ENCODE measurements around the gene UNK.
"Not testable (repeated sequence)": the region's sequence is repeated elsewhere in the genome, so short reads cannot be mapped to it uniquely, and the experiment has no call there.

UNK gene

DNA sequence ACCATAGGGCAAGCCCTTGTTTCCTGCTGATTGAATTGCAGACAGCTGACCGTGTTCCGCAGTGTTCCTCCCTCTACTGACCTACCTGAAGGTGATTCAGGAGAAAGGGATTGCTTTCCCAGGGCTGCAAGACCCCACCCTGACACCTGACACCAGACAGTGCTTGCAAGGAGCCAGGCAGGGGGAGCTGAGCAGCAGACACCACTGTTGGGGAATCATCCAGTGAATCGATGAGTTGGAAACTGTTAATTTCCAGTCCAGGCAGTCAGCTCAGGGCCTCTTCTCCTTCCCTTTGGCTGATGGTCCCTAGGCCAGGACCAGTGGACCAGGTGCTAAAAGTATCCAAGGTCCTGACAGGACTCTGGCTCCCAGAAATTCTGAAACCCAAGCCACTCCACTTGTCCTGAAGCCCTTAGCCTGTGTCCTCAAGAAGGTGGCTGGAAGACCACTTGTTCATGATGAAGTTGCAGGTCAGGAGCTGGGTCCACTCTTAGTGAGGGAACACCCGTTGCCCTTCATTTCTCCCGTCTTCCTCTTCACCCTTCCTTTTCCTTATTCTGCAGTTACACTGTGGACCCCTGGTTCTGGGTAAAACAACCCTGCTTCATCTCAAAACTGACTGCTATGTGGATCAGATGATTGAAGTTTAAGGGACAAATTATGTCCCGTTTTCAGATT lies 9.5 kb upstream of the UNK start:
- DNase-seq, result no peak

DNA sequence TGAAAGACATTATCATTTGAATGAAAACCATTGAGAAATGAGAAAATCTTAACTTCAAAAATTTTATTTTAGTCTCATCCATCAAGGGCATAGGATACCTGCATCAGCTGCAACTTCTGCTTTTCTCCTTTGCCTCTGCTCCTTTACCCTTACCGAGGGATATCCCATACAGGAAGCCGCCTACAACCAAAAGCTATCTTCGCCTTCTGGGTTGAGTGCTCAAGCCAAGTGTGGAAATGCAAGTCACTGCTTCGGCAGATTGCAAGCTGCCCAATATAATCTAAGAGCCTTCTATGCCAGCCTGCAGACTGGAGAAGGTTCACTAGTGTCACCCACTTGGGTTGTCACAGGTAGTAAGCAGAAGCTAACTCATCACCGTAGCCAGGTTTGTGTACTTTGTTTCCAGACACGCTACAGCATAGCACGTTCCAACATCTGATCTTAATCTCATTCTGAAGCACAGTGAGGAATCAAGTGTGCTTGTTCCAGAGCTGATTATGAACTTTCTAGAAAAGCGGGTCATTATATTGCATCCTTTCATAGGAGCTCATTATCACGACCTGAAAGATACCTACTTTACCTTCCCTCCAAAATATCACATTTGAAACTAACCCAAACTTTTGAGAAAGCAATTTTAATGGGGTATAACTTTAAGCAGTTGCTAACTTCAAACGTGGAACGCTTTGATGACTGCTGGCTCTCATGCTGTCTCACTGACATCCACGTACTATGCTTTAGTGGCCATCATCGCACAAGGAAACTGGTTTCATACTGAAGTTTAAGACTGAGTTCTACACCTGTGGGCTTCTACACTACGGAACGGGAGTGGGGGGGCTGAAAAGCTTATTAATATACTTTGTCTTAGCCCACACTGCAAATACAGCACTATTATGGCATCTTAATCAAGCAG lies 8.0 kb upstream of the UNK start:
- no peak for DNase-seq

DNA sequence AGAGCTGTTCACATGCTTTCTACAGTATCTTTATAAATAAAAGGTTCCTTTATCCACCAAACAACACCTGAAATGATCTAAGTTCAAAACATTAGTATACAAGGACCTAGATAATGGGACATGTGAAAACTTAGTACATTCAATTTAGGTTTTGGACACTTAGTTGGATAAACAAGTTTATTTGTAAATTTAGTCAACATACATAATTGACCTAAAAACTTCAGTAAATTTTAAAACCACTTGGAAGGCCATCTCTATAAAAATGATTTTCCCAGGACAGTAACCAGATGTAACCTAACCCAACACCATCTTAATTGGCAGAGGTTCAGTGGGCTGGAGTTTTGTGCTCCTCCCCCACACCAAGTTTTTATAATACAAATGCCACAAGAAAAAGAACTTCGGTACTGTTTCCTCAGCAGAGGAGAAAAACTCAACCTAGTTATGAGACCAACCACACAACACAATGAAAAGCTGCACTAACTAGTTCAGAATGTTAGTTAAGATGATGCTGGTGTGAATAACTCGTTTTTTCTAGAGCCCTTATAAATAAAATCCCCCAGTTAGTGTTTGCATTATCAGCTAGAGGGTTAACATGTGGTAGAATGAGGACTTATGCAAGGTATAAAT lies 7.2 kb upstream of the UNK start:
- no peak for DNase-seq

DNA sequence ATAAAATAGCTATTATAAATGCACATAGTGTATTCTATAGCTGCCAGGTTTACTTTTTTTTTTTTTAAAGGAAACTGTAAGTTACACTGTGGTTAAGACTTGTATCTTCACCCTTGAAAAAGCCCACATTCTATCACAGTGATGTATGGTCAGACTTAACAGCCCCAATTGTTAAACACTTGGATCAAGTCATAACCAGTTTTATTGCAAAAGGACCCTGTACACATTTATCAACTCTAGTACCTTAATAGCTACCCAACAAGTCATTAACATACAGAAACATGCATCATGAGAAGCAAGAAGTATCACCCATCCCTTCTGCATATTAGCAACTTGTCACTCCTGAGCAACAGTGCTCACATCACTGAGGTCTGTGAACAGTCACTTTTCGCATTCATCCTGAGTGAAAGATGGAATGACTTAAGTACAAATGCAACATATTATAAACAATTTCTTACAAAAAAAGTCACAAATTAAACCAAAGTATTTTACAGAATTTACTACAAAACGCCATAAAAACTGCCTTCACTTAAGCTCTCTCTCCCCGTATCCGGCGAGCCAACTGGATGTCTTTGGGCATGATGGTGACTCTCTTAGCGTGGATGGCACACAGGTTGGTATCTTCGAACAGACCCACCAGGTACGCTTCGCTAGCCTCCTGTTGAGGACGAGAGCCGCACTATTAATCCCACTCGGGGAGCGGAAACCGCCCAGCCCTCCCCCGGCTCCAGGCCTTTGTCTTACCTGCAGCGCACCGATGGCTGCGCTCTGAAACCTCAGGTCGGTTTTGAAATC lies 6.3 kb upstream of the UNK start:
- not testable (repeated sequence) for DNase-seq

DNA sequence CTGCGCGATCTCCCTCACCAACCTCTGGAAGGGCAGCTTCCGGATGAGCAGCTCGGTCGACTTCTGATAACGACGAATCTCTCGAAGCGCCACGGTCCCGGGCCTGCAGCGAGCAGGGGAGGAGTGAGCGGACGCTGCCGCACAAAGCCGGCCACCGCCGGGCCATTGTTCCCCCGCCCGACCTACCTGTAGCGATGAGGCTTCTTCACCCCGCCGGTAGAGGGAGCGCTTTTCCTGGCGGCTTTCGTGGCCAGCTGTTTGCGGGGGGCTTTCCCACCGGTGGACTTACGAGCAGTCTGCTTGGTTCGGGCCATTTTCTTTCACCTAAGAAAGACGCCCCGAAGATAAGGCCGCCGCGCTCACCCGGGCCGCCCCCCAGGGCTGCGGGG lies 5.8 kb upstream of the UNK start:
- DNase-seq, result peak; percentile 80

DNA sequence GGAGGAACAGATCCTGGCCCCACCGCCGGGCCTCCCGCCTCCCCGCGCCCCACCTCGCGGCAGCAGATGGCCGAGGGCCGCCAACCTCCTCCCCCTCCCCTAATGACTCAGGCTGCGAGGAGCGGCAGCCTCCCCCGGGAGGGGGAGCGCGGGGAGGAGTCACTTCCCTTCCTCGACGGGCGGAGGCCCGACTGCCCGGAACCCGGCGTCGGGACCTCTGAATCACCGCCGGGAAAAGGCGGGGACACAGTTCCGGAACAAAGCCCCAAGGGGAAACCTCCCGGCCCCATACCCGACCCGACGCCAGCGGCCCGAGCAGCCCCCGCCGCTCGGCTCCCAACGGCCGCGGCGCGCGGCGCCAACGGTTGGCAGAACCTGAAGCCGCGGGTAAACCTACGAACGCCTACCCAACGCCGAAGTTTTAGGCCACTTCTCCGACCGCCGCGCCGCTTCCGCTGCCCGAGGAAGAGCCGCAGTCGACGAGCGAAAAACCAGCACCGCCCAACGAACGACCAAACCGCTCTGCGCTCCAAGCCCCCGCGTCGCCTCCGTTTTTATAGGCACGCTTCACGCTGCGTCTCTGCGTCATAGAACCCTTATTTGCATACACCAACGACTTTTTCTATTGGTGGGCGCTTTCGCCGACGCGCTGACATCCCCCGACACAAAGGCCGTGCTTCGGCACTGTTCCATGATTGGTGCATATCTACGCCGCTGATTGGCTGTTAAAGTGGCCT lies 5.2 kb upstream of the UNK start:
- peak; percentile 92 for DNase-seq

DNA sequence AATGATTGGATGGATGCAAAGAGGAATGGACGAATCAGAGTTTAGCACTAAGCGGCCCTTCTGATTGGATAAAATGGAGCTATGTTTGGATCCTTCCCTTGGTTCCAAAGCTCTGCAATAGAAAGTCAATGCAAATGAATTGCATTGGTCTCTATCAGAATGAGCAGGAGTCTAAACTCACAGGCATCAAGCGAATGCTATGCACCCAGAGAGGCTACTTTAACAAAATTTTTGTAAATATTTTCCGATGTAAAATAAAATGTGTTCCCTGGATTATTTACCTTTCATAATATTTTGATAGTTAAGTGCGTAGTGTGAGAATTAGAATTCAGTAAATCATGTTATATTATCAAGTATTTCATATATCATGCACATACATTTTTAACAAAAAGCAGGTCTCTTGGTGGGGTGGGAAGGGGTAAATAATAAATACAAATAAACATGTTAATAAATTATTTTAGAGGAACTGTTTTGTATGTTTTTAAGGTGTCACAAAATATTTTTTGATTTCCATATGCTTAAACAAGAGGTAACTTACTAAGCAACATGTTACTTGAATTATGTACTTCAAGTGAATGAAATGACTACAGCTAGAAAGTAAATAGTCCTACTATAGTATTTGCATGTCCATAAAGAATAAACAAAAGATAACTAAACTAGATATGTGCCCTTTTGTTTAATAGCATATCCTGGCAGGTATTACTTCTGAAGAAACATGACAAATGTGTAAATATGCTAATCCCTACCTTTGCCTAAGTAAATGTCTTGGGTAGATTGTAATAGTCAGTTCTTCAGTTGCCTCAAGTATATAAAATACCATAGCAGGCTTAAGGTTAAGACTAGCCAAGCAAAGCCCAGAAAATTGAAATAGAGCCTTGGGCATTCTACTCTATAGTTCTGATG lies 4.4 kb upstream of the UNK start:
- no peak for DNase-seq

DNA sequence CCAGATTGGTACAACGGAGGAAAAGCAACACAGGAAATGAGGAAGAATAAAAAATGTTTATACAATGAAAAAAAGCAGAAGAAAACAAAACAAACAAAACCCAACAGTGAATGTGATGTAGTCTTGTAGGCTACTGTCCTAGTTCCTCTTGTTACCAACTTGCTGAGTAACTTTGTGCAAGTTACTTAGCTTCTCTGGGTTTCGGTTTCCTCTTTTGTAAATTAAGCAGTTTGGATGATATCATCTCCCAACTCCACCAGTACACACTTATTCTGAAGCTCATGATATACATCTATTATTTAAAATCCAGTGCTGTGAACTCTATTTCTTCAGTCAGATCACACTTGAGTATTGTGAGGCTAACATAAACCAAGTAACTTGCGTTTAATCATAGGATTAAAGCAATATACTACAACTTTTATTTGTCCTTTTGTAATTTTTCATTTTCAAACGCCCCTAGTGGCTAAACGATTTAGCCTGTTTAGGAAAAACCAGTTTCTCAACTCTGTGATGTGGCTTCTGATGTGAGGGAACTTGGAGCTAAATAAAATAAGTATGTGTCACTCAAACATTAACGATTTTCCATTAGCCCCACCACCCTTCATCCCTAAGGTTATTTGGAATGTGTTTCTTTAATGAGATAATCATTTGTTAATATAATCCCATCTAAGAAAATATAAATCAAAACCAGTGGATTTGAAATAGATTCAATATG lies 1.4 kb upstream of the UNK start:
- no peak for DNase-seq

DNA sequence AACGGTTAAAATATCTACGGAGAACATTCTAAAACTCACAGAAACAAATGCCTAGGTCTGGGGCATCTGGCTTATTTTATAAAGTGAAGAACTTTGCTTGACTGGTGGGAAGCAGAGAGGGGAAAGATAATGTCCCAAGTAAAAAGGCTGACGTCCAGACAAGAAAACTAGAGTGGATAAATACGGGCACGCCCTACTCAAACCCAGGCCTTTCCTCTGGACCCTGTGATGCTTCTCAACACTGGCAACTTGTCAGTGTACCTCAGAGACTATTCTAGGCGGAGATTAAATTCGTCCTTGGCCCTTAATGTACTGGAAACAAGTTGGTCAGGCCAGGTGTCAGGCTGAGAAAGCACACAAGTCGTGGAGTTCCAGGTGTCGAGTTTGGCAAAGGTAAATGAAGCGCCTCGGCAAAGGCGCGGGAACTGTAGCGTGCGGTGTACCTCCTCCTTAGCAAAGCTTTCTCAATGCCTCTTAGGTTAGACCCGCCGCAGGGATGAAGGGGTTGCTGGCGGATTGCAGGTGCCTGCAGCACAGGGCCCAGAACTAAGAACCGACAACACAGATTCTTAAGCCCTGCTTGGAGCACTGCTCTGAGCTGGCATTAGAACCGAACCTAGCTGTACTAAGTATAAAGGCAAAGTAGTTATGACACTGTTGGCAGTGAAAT lies 668 bp upstream of the UNK start:
- no peak for DNase-seq

DNA sequence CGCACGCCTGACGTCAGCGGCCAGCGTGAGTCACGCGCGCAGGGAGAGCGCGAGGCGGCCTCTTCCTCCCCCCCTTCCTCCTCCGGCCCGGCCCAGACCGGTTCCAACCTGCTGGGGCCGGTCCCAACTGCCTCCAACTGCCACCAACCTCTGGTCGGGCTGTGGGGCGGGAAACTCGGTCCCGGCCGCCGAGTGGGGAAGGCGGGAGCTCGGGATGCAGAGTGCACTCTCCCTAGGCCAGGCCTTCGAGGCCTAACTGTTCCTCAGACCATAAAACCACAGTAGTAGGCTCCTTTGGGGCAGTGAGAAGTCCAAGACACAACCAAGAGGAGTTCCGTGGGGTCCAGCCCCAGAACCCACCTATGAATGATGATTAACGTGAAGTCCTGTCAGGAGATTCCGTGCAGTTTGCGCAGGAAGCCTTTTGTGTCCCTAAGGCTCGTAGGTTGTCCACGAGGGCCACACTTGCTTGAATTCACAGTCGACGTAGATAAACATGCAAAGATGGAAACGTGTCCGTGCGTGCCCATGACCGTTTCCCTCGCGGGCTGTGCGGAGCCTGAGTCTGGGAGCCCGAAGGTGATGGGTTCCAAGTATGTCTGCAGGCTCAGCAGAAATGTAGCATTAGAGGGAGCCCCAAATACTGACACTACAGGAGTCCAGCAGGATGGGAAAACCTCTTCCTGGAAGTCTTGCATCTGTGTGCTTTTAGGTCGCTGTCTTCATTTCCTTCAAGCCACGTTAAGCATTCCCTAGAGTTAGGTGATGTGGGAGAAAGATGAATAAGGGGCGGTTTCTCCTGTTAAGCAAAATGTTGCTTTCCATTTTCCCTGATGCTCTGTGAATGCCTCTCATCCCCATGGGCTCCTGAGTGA lies 647 bp downstream of the UNK start:
- peak; percentile 91 for DNase-seq

DNA sequence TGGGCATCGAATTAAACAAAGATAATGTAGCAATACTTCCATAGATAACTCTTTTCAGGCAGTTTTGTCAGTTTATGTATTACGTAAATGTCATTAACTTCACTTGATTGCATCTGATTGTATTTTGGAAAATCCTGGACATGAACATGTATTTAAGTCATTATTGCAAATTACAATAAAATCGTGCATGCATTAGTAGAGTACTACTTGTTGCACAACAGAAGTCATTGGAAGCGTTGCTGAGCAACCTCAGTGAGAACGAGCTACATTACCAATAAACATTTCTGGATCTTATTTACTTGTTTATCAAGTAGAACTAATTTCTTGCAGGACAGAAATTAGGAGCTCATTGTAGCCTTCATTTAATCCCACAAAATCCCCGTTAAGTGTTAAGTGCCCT lies 6.6 kb downstream of the UNK start:
- DNase-seq, result no peak

DNA sequence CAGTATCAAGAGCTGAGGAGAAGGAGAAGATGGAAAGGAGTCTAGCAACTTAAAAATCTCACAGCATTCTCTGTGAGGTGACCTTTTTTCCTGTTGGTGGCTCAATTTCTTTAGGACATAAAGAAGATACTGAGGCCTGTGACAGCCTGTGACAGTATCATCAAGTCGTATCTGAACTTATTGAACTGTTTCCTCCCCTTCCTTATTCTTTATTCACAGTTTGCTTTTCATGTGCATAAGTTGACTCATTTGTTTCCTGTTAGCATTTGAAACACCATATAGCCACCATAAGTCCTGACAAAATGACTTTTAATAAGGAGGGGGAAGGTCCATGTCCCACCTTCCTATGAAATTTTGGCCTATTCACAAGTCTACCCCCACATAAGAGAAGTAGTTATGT lies 8.9 kb downstream of the UNK start:
- no peak for DNase-seq

DNA sequence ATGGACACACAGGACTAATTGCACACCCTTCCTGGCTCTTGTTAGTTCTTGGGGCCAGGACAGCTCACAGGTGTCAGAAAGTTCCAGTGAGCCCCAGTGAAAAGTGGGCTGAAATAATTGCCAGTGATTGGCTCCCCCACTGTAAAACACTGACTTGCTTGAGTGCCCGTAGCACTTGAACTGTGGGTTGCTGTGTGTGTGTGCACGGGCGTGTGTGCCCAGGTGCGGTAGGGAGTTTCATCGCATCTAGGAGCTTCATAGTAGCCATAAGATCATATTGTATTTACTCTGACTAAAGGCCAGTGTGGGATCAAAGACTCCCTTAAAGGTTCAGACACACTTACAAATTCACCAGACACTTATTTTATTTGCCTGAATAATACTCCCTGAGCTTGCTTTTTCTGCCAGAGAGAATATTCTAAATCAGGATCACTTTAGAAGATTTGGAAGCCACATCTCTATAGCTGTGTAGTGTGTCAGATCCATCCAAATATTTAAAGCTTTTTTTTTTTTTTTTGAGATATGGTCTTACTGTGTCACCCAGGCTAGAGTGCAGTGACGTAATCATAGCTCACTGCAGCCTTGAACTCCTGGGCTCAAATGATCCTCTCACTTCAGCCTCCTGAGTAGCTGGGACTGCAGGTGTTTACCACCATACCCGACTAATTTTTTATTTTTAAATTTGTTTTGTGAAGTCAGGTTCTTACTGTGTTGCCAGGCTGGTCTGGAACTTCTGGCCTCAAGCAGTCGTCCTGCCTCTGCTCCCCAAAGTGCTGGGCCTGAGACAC lies 11.4 kb downstream of the UNK start:
- no peak for DNase-seq

DNA sequence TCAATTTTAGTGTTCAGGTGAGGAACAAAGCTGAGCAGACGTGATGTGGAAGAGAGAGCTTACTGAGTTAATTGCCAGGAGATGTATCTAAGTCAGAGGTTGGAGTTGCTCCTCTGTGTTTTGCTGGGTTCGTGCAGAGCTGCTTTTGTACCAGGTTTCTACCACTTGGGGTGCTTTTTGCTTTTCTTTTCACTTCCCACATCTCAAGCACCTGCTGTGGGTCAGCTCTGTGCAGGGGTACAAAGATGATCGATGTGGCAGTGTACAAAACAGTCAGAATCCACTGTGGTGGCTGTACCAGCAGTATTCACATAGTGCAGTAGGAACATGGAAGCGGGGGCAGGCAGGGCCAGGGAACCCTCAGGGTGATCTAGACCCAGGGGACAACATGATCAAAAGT lies 14.8 kb downstream of the UNK start:
- no peak for DNase-seq

DNA sequence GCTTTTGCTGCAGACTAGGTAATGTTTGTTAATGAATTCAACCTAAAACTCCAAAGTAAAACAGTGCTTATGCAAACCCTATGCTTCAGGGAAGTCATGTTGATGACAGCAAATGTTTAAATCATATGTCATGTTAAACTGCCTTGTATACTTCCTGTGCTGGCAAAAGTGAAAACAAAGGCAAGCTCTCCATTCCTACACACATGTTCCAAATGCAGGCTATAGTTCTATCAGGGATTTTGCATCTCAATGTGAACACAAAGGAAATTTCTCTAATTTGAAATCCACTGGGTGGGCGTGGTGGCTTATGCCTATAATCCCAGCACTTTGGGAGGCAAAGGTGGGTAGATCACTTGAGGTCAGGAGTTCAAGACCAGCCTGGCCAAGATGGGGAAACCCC lies 19.3 kb downstream of the UNK start:
- DNase-seq, result no peak

DNA sequence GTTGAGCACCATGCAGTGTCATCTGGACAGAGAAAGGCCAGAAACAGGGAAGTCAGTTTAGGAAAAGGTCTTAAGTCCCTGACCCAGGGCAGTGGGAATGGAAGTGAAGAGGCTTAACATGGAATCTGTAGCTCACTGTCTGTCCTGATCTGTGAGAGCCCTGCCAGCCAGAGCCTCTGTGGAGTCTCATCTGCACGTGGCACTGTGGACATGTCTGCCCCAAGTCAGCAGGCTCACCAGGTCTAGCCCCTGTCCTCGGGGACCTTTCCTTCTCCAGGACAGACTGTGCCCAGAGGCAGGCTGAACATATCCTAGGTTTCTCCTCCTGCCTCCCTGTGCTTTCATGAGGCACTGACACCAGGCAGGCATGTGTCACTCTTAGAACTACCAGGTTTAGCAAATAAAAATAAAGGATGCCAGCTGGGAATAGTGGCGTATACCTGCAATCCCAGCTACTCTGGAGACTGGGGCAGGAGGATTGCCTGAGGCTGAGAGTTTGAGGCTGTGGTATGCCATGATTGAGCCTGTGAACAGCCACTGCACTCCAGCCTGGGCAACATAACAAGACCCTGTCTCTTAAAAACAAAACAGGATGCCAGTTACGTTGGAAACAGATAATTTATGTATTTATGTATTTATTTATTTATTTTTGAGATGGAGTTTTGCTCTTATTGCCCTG lies 22.4 kb downstream of the UNK start:
- no peak for DNase-seq

DNA sequence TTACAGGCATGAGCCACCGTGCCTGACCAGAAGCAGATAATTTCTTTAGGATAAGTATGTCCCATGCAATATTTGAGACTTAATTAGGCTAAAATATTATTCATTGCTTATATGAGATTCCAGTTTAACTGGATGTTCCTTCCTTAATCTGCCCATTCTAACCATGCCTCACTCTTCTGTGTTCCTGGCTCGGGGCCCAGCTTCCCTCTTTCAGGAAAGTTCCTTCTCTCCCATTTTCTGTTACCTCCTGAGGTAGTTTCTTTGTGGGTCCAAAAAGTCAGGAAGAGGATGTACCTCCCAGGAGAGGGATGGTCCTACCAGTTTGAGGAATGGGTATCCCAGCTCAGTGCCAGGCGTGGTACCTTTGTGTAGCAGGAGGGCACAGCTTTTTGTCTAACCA lies 23.3 kb downstream of the UNK start:
- DNase-seq, result no peak

DNA sequence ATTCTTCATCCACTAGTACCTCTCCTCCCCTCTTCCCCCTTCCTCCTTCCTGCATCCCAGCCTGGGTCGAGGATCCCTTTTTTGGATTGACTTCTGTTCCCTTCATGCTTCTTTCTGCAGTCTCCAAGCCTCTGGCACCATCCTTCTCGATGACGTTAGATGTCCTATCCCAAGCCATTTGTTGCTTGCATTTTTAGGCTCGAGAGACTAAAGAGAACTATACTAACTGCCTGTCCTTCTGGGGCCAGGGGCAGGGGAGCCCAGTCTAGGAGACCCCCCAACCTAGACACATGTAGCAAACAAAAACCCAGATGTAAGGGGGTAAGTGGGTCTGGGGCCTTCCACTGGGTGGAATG lies 23.9 kb downstream of the UNK start:
- no peak for DNase-seq
